GM12878 (cell line): ENCODE measurements around the gene CGREF1. TPM values are rescaled to one million over a fixed set of nuclear protein-coding genes. Genes with fewer than 3 reads are reported as not detected.

Experiments
- ATAC-seq: fragments of 200-7000 bp; cut with Tn5 transposase; 3 replicates; pipeline ENCODE4 v1.9.1; 2020; ENCODE audit warnings: mild to moderate bottlenecking, moderate library complexity
- BruUV-seq: library from RNA; stranded (reverse); fragments of 400-500 nt; replicated peaks from 2 replicates; lab custom pipeline; 2021; lab: Mats Ljungman, UMichigan
- CTCF ChIA-PET: fragments of 300-600 bp; sonication (Branson Sonifier 250); formaldehyde crosslinking; extraction: SDS; loops from one replicate; lab custom pipeline; 2021; ENCODE audit warnings: inconsistent platforms; lab: Yijun Ruan, JAX
- POLR2A ChIA-PET: fragments of 350-600 bp; formaldehyde crosslinking; extraction: SDS; loops from one replicate; lab custom pipeline; 2021; ENCODE audit warnings: inconsistent platforms; lab: Charles Lee
- RAD21 ChIA-PET: fragments of 300-600 bp; sonication (Branson Sonifier 250); formaldehyde crosslinking; loops from one replicate; lab custom pipeline; 2023; ENCODE audit warnings: antibody characterized with exemption; ENCODE audit not compliant: unreplicated experiment; lab: Charles Lee
- SMC1A ChIA-PET: fragments of 300-600 bp; sonication (Branson Sonifier 250); formaldehyde crosslinking; loops from one replicate; lab custom pipeline; 2023; ENCODE audit not compliant: unreplicated experiment, uncharacterized antibody; lab: Charles Lee
- DNase-seq: peaks from one replicate; pipeline ENCODE4 v3.0.0-alpha.2; 2011; ENCODE audit warnings: low read depth, low spot score
- FAIRE-seq: peaks from 3 replicates; lab custom pipeline; 2011; peaks lifted over from hg19 to GRCh38; lab: Jason Lieb, UNC
- H2AFZ ChIP-seq: 2 replicates; pipeline ENCODE4 v1.6.0; 2011; ENCODE audit warnings: low read depth, low read length, control low read depth; ENCODE audit not compliant: control insufficient read depth
- H3K27ac ChIP-seq: 2 replicates; pipeline ENCODE4 v1.5.1; 2011; ENCODE audit warnings: control low read depth; ENCODE audit not compliant: control insufficient read depth, insufficient read depth
- H3K27me3 ChIP-seq, 2 experiments: replicated peaks in 1 of 2; 2 replicates each; pipeline versions ENCODE4 v1.6.0 to v1.6.1; 2011; ENCODE audit warnings: low read length in 1 of 2; ENCODE audit not compliant: control insufficient read depth in 2 of 2, insufficient read depth in 2 of 2
- H3K36me3 ChIP-seq, 2 experiments: 2 replicates each; pipeline ENCODE4 v1.5.1; 2011; ENCODE audit warnings: low read length in 1 of 2; ENCODE audit not compliant: control insufficient read depth in 2 of 2, insufficient read depth in 2 of 2
- H3K4me1 ChIP-seq: 2 replicates; pipeline ENCODE4 v1.6.1; 2011; ENCODE audit warnings: mild to moderate bottlenecking, low read length, moderate library complexity, mixed read lengths; ENCODE audit not compliant: control insufficient read depth, insufficient read depth
- H3K4me2 ChIP-seq: 2 replicates; pipeline ENCODE4 v1.6.0; 2011; ENCODE audit warnings: control low read depth; ENCODE audit not compliant: control insufficient read depth, insufficient read depth
- H3K4me3 ChIP-seq: fragments of 200-600 bp; sonication (generic); 2 replicates; pipeline ENCODE4 v1.5.1; 2016
- H3K79me2 ChIP-seq: 2 replicates; pipeline ENCODE4 v1.6.0; 2011; ENCODE audit warnings: low read length; ENCODE audit not compliant: control insufficient read depth, insufficient read depth
- H3K9ac ChIP-seq: 2 replicates; pipeline ENCODE4 v1.8.0; 2011; ENCODE audit warnings: low read length, control low read depth, mixed read lengths; ENCODE audit not compliant: control insufficient read depth, insufficient read depth
- H3K9me3 ChIP-seq: replicated peaks from 3 replicates; pipeline ENCODE4 v1.5.1; 2011; ENCODE audit warnings: mild to moderate bottlenecking, low read length; ENCODE audit not compliant: control insufficient read depth, insufficient read depth
- H4K20me1 ChIP-seq: 2 replicates; pipeline ENCODE4 v1.6.0; 2011; ENCODE audit not compliant: control insufficient read depth, insufficient read depth
- BCL3 ChIP-seq: IDR thresholded peaks from 2 replicates; pipeline ENCODE4 v1.6.1; 2011; ENCODE audit warnings: borderline replicate concordance, low read depth, mild to moderate bottlenecking, moderate library complexity, low read length; ENCODE audit not compliant: insufficient read depth, poor library complexity, severe bottlenecking
- FOXK2 ChIP-seq: fragments of 450-650 bp; IDR thresholded peaks from 2 replicates; pipeline ENCODE4 v1.6.1; 2017; ENCODE audit warnings: mild to moderate bottlenecking, moderate library complexity
- ZBTB40 ChIP-seq: fragments of 450-650 bp; IDR thresholded peaks from 2 replicates; pipeline ENCODE4 v1.6.1; 2016; ENCODE audit warnings: mild to moderate bottlenecking, moderate library complexity, borderline replicate concordance
- ZNF217 ChIP-seq: fragments of 450-650 bp; IDR thresholded peaks from 2 replicates; pipeline ENCODE4 v1.6.1; 2017; ENCODE audit warnings: antibody characterized with exemption, mild to moderate bottlenecking
- WGBS: methylation state at CpG from one replicate; pipeline ENCODE4 v1.1.6; 2016; ENCODE audit warnings: low lambda C conversion rate; ENCODE audit not compliant: insufficient replicate concordance, insufficient coverage; ENCODE audit errors: missing lambda C conversion rate; 5-methylcytosine and 5-hydroxymethylcytosine counted together
- in situ Hi-C: fragments of 300-500 bp; cut with MboI; formaldehyde crosslinking; loops from 9 replicates; pipeline ENCODE4 v1.14.3; 2018; ENCODE audit warnings: mixed read lengths
- intact Hi-C: fragments of 100-400 bp; cut with micrococcal nuclease; formaldehyde crosslinking; loops from one replicate; pipeline ENCODE4 v1.14.2; 2022; ENCODE audit not compliant: unreplicated experiment
- polyA plus RNA-seq, 11 experiments: library from polyadenylated mRNA; depleted of rRNA in 4 of 11; unstranded in 6 of 11; stranded (reverse) in 5 of 11; fragments of >200 nt; fragmentation: Nextera tagmentation in 4 of 11; fragmentation: Illumina TruSeq in 1 of 11; extraction: Ambion mirVana in 4 of 11; extraction: Trizol in 1 of 11; gene quantifications; 1 replicate in 1 of 11; 2 replicates in 10 of 11; pipeline versions ENCODE4 v1.2.1 to v1.2.3, GENCODE V29; 2011 to 2016; ENCODE audit warnings: inconsistent platforms in 2 of 11, missing spikeins in 2 of 11, low read depth in 1 of 11
- total RNA-seq, 4 experiments: library from RNA; depleted of rRNA in 3 of 4; stranded (reverse); fragments of >200 nt in 3 of 4; fragmentation: Illumina TruSeq in 1 of 4; extraction: Trizol in 1 of 4; gene quantifications; 2 replicates each; pipeline versions ENCODE4 v1.2.1 to v1.2.3, GENCODE V29; 2013 to 2021

CGREF1 gene
- total and polyA plus RNA-seq, 10 of the 15 experiments (the other 5 are each of a cell fraction or from before 2014, with no cell fraction given): 0.06 to 0.21 TPM; not detected in 8

DNA sequence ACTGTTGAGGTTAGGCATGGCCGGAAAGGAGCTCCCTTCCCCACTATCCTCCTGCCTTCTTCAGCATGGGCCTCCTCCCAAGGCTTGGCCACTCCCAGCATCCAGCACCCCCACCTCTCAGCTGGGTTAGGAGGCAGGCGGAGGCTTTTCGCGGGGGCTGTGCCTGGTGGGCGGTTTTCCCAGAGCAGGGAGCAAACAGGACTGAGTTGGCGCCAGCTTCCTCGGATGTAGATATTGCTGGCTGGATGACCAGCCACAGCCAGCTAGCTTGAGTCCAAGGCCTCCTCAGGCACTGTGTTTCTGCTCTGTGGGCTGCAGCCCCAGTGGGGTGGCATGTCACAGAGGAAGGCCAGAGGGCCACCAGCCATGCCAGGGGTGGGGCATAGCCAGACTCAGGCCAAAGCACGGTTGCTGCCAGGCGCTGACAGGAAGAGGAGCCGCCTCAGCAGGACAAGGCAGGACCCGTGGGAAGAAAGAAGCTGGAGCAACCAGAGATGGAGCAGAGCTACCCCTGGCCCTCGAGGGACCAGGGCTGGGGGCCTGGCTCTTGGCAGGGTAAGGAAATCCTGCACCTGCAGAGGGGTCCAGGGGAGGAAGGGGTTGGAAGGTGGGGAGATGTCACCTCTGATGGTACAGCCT, 30.0 kb upstream of the CGREF1 start, which contains the start of gene TCF23 (continued):
- TF ChIP-seq BCL3: no peak

DNA sequence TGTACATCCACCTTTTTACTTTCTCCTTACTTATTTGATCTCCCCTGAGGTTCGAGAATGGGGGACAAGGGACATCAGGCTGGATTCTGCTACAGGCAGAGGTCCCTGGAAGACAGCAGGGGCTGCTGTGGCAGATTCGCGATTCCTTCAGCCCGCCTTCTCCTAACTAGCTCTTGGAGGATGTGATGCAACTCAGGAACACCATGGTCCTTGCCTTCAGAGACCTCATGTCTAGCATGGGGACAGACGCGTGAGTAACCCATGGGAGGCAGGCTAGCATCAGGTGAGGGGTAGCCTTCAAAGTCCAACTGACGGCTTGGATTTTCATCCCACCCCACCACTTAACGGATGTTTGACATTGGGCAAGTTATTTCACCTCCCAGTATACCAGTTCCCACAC, 29.0 kb upstream of the CGREF1 start:
- DNase-seq (no peak), ATAC-seq (no peak), FAIRE-seq (no peak)
- TF ChIP-seq ZNF217 (no peak), ZBTB40 (no peak), FOXK2 (no peak)
- H2AFZ ChIP-seq: no peak overlapping the region
- no peak overlapping the region for H3K9ac ChIP-seq
- ChIA-PET CTCF (interaction anchor here (1.5 kb wide), 1 partner anchor 20 kb away, joined by 4 read pairs; no protein-coding TSS in a partner anchor), RAD21 (no interaction called here), SMC1A (no interaction called here), POLR2A (no interaction called here)
- no peaks in the 10 kb centered on the region; a peak in 2 of 4 replicates for H3K27me3 ChIP-seq
- no peaks in the 10 kb centered on the region for H3K36me3 ChIP-seq
- BruUV-seq: no TSS peak
- H3K9me3 ChIP-seq: no peaks in the 10 kb centered on the region; the same call in 2 of the 3 replicates
- 64% methylated on average over 8 of the region's 8 CpGs for WGBS
- no peak overlapping the region for H3K4me3 ChIP-seq
- H3K27ac ChIP-seq: no peak overlapping the region
- no peak overlapping the region for H3K4me2 ChIP-seq
- no peaks in the 10 kb centered on the region for H4K20me1 ChIP-seq
- H3K4me1 ChIP-seq: no peaks in the 10 kb centered on the region
- intact Hi-C loops: no loop called here
- H3K79me2 ChIP-seq: no peaks in the 10 kb centered on the region
- in situ Hi-C loops: no loop called here
